ENCODE measurements around the gene HPSE. TPM values are rescaled to one million over a fixed set of nuclear protein-coding genes. Genes with fewer than 3 reads are reported as not detected.

HPSE gene
- total RNA-seq, 1 experiment from 2014 or later, result 3.9 TPM

DNA sequence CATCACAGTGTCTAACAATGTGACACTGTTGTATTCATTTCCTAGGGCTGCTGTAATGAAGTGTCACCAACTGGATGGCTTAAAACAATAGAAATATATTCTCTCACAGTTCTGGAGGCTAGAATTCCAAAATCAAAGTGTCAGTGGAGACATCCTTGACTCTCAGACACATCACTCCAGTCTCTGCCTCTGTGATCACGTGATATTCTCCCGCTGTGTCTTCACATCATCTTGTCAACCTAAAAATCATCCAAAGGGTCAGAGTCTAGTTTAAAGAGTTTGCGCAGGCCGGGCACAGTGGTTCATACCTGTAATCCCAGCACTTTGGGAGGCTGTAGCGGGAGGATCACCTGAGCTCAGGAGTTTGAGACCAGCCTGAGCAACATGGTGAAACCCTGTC lies 36.6 kb upstream of the HPSE start:
- Histone ChIP-seq H3K9me3 (no peaks in the 10 kb centered on the region), H3K4me3 (ENCODE audit: low read depth, low read length) (no peak overlapping the region), H3K27me3 (replicated peaks; ENCODE audit: control insufficient read depth, insufficient read depth, low read length) (no peaks in the 10 kb centered on the region), H3K4me1 (no peaks in the 10 kb centered on the region; the same call in 1 of the 2 replicates), H3K36me3 (ENCODE audit: control insufficient read depth, insufficient read depth, low read length) (no peaks in the 10 kb centered on the region)
- Mint-ChIP-seq H3K4me3 (ENCODE audit: unreplicated experiment) (no peak overlapping the region), H3K4me1 (ENCODE audit: low read depth, unreplicated experiment) (no peaks in the 10 kb centered on the region), H3K27ac (ENCODE audit: unreplicated experiment) (peak overlapping the region; percentile 8), H3K9me3 (ENCODE audit: unreplicated experiment) (peaks cover 7% of the 10 kb centered on the region), H3K36me3 (ENCODE audit: insufficient read depth, unreplicated experiment) (no peaks in the 10 kb centered on the region), H3K27me3 (ENCODE audit: insufficient read depth, unreplicated experiment) (no peaks in the 10 kb centered on the region)
- no peak for DNase-seq
- BruUV-seq (replicated peaks), result no TSS peak
- TF ChIP-seq, protein P1, sequence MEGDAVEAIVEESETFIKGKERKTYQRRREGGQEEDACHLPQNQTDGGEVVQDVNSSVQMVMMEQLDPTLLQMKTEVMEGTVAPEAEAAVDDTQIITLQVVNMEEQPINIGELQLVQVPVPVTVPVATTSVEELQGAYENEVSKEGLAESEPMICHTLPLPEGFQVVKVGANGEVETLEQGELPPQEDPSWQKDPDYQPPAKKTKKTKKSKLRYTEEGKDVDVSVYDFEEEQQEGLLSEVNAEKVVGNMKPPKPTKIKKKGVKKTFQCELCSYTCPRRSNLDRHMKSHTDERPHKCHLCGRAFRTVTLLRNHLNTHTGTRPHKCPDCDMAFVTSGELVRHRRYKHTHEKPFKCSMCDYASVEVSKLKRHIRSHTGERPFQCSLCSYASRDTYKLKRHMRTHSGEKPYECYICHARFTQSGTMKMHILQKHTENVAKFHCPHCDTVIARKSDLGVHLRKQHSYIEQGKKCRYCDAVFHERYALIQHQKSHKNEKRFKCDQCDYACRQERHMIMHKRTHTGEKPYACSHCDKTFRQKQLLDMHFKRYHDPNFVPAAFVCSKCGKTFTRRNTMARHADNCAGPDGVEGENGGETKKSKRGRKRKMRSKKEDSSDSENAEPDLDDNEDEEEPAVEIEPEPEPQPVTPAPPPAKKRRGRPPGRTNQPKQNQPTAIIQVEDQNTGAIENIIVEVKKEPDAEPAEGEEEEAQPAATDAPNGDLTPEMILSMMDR (IDR thresholded peaks at IDR 0.05; ENCODE audit: insufficient read depth in 1 of 2, low read depth in 1 of 2, low read length in 1 of 2, severe bottlenecking in 1 of 2, unreplicated experiment in 1 of 2), result no peak
- ChIA-PET CTCF (no interaction called here), POLR2A (no interaction called here)
- intact Hi-C loops (cut with micrococcal nuclease; ENCODE audit: unreplicated experiment), result loop anchor here (2.0 kb wide), 1 partner anchor 270 kb away; no protein-coding TSS in a partner anchor

DNA sequence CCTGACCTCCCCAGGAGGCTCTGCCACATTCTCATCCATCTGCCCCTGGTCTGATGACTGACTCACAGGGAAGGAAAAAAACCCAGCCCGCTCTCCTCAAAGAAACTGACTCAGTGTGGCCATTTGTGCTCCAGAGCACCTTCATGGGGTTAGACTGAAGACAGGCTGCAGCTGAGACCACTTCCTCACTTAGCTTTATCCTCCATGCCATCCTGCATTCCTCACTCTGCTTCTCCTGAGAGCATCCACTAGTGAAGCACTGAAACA lies 35.9 kb upstream of the HPSE start:
- H3K36me3 Mint-ChIP-seq (ENCODE audit: insufficient read depth, unreplicated experiment), result no peaks in the 10 kb centered on the region
- TF ChIP-seq, protein P1 (IDR thresholded peaks at IDR 0.05; ENCODE audit: insufficient read depth in 1 of 2, low read depth in 1 of 2, low read length in 1 of 2, severe bottlenecking in 1 of 2, unreplicated experiment in 1 of 2), result no peak
- Histone ChIP-seq H3K4me1 (no peaks in the 10 kb centered on the region; the same call in 1 of the 2 replicates), H3K36me3 (ENCODE audit: control insufficient read depth, insufficient read depth, low read length) (no peaks in the 10 kb centered on the region), H3K4me3 (ENCODE audit: low read depth, low read length) (no peak overlapping the region), H3K9me3 (no peaks in the 10 kb centered on the region), H3K27me3 (replicated peaks; ENCODE audit: control insufficient read depth, insufficient read depth, low read length) (no peaks in the 10 kb centered on the region)
- intact Hi-C loops (cut with micrococcal nuclease; ENCODE audit: unreplicated experiment), result loop anchor here (1.0 to 2.0 kb wide), 2 partner anchors 85 to 270 kb away; partner anchors contain the start of gene HELQ
- H3K4me1 Mint-ChIP-seq (ENCODE audit: low read depth, unreplicated experiment), result no peaks in the 10 kb centered on the region
- no TSS peak for BruUV-seq (replicated peaks)
- POLR2A ChIA-PET, result no interaction called here
- H3K27ac Mint-ChIP-seq (ENCODE audit: unreplicated experiment), result peak overlapping the region; percentile 8
- H3K27me3 Mint-ChIP-seq (ENCODE audit: insufficient read depth, unreplicated experiment), result no peaks in the 10 kb centered on the region
- DNase-seq, result no peak
- H3K9me3 Mint-ChIP-seq (ENCODE audit: unreplicated experiment), result no peaks in the 10 kb centered on the region
- CTCF ChIA-PET, result no interaction called here
- H3K4me3 Mint-ChIP-seq (ENCODE audit: unreplicated experiment), result no peak overlapping the region

DNA sequence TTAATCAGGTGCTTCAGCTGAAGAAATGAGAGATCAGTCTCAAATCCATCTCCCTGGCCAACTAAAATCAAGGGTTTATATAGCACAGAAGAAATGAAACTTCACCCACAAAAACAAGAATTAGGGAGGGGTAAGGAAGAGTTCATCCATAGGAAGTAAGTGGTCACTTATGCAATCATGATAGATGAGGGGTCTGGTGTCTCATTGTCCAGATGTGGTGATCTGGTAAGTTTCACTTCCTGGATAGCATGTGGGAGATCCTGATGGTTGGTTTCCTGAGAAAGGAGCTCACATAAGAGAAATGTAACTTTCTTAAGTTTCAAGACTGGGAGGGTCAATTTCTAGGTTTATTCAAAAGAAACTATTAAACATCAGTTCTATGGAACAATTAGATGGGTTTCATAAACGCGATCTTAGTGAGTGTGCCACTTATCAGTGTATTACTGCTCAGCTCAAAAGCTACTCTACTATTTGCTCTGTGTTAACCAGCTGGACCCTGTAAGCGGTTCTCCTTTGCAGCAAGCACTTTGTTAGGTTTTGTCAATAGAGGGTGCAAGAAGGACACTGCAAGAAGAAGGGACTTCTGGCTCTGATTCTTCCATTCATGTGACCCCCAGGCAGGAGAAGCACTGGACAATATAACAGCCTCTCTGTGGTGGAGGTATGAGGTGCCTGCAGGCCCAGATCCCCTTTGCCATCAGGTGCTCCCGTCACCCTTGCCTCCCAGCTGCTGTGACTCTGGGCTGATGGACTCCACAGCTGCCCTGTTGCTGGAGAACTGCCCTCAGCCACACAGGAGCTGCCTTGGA lies 35.4 kb upstream of the HPSE start:
- BruUV-seq (replicated peaks), result no TSS peak
- DNase-seq, result peak in 1 of 2 experiments; percentile 9
- Histone ChIP-seq H3K27me3 (replicated peaks; ENCODE audit: control insufficient read depth, insufficient read depth, low read length) (no peaks in the 10 kb centered on the region), H3K9me3 (no peaks in the 10 kb centered on the region), H3K4me1 (no peaks in the 10 kb centered on the region; the same call in 1 of the 2 replicates), H3K36me3 (ENCODE audit: control insufficient read depth, insufficient read depth, low read length) (no peaks in the 10 kb centered on the region), H3K4me3 (ENCODE audit: low read depth, low read length) (no peak overlapping the region)
- Mint-ChIP-seq H3K4me3 (ENCODE audit: unreplicated experiment) (no peak overlapping the region), H3K4me1 (ENCODE audit: low read depth, unreplicated experiment) (no peaks in the 10 kb centered on the region), H3K36me3 (ENCODE audit: insufficient read depth, unreplicated experiment) (no peaks in the 10 kb centered on the region), H3K27me3 (ENCODE audit: insufficient read depth, unreplicated experiment) (no peaks in the 10 kb centered on the region), H3K27ac (ENCODE audit: unreplicated experiment) (no peak overlapping the region), H3K9me3 (ENCODE audit: unreplicated experiment) (no peaks in the 10 kb centered on the region)
- ChIA-PET POLR2A (interaction anchor here (1.0 kb wide), 1 partner anchor 86 kb away, joined by 3 read pairs; the partner anchor contains the start of gene COQ2), CTCF (no interaction called here)
- intact Hi-C loops (cut with micrococcal nuclease; ENCODE audit: unreplicated experiment), result loop anchor here (1.0 to 2.0 kb wide), 2 partner anchors 85 to 271 kb away; partner anchors contain the start of gene HELQ
- TF ChIP-seq, protein P1 (IDR thresholded peaks at IDR 0.05; ENCODE audit: insufficient read depth in 1 of 2, low read depth in 1 of 2, low read length in 1 of 2, severe bottlenecking in 1 of 2, unreplicated experiment in 1 of 2), result no peak

Data from Caco-2 (cell line).